Kidney epithelial cell (primary cell): Measurements from ENCODE around the gene WBP2NL. TPM values are rescaled to one million over a fixed set of nuclear protein-coding genes. Genes with fewer than 3 reads are reported as not detected.

Experiments
- DNase-seq: peaks from one replicate; pipeline ENCODE4 v3.0.0-alpha.2; 2010; ENCODE audit warnings: low read depth
- H3K27me3 ChIP-seq: 2 replicates; pipeline ENCODE4 v1.6.0; 2011; ENCODE audit warnings: low read length; ENCODE audit not compliant: control insufficient read depth, insufficient read depth
- H3K36me3 ChIP-seq: 2 replicates; pipeline ENCODE4 v1.5.1; 2011; ENCODE audit warnings: low read length; ENCODE audit not compliant: control insufficient read depth, insufficient read depth
- H3K4me3 ChIP-seq: 2 replicates; pipeline ENCODE4 v1.5.1; 2011; ENCODE audit warnings: low read depth, mild to moderate bottlenecking, control low read depth, low read length
- total RNA-seq: library from RNA; depleted of rRNA; stranded (reverse); fragments of >200 nt; gene quantifications from 2 replicates; pipeline ENCODE4 v1.2.3, GENCODE V29; 2015
- TF ChIP-seq, protein P1 (sequence below): IDR thresholded peaks from 2 replicates; pipeline ENCODE4 v1.5.1; 2011; ENCODE audit warnings: mild to moderate bottlenecking, moderate library complexity, low read length, control low read depth, inconsistent platforms; ENCODE audit not compliant: insufficient read depth, poor library complexity, severe bottlenecking

WBP2NL gene
- total RNA-seq, 1 donor from 2014 or later, result 2.6 TPM

DNA sequence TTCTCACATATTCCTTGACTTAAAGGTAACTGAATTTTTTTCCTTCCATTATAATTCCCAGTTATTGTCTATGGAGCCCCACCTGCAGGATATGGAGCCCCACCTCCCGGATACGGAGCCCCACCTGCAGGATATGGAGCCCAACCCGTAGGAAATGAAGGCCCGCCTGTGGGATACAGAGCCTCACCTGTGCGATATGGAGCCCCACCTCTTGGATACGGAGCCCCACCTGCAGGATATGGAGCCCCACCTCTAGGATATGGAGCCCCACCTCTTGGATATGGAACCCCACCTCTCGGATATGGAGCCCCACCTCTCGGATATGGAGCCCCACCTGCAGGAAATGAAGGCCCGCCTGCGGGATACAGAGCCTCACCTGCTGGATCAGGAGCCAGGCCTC, 28.1 kb downstream of the WBP2NL start:
- Histone ChIP-seq H3K36me3 (no peaks in the 10 kb centered on the region), H3K27me3 (no peaks in the 10 kb centered on the region), H3K4me3 (no peak overlapping the region)
- TF ChIP-seq, protein P1, sequence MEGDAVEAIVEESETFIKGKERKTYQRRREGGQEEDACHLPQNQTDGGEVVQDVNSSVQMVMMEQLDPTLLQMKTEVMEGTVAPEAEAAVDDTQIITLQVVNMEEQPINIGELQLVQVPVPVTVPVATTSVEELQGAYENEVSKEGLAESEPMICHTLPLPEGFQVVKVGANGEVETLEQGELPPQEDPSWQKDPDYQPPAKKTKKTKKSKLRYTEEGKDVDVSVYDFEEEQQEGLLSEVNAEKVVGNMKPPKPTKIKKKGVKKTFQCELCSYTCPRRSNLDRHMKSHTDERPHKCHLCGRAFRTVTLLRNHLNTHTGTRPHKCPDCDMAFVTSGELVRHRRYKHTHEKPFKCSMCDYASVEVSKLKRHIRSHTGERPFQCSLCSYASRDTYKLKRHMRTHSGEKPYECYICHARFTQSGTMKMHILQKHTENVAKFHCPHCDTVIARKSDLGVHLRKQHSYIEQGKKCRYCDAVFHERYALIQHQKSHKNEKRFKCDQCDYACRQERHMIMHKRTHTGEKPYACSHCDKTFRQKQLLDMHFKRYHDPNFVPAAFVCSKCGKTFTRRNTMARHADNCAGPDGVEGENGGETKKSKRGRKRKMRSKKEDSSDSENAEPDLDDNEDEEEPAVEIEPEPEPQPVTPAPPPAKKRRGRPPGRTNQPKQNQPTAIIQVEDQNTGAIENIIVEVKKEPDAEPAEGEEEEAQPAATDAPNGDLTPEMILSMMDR, result no peak
- no peak for DNase-seq

DNA sequence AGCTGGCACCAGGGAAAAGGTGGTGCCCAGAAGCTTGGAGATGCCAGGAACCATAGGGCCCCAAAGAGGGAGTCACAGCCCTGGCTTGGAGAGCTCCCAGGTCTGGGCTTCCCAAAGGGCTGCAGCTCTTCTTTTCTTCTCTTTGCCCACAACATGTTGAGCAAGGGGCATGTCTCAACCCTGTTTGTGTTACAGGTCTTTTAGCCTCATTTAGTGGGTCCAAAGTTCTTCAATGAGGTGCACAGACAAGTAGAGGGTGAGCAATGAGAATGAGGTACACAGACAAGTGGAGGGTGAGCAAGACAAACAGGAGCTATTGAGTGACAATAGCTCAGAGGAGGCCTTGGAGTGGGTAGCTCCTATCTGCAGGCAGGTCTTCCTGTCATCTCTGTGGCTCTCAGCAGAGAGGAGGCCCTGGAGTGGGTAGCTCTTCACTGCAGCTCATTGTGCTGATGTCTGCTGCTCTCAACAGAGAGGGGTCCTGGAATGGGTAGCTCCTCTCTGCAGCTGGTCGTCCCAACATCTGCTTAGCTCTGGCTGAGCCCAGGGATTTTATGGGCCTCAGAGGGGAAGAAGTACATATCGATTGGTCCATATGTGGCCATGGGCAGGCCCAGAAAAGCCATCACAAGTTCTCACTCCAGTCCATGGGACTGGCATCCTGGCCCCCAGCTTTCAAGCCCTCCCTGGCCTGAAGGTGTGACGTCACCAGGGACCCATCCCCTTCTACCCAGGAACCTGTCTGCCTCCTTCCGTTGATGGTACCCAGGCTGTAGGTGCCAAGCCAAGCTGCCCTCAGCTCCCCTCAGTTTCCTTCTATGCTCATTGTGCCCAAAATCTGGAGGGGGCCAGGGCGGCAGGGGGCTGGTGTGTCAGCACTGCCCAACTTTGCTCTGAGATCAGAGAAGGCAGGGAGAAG, 34.9 kb downstream of the WBP2NL start:
- no peak for DNase-seq
- H3K4me3 ChIP-seq, result no peak overlapping the region
- no peaks in the 10 kb centered on the region for H3K27me3 ChIP-seq
- TF ChIP-seq, protein P1, result no peak
- no peaks in the 10 kb centered on the region for H3K36me3 ChIP-seq

DNA sequence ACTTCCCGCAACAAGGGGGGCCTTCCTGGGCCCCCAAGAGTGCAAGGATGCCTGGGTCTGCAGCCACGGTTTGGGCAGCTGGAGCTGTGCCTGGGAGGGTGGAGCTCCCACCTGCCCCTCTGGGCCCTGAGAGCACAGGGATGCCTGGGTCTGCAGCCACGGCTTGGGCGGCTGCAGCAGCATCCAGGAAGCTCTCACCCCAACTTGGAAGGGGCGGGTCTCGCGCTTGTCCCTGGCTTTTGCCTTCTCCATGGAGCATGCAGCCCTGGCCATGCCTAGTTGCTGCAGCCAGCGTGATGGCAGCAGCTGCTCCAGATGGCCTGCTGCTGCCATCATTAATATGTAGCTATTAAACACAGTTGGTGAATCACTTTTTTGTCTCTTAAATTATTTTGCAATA, 36.7 kb downstream of the WBP2NL start:
- no peak for DNase-seq
- Histone ChIP-seq H3K27me3 (no peaks in the 10 kb centered on the region), H3K36me3 (no peaks in the 10 kb centered on the region), H3K4me3 (no peak overlapping the region)
- TF ChIP-seq, protein P1, result no peak

DNA sequence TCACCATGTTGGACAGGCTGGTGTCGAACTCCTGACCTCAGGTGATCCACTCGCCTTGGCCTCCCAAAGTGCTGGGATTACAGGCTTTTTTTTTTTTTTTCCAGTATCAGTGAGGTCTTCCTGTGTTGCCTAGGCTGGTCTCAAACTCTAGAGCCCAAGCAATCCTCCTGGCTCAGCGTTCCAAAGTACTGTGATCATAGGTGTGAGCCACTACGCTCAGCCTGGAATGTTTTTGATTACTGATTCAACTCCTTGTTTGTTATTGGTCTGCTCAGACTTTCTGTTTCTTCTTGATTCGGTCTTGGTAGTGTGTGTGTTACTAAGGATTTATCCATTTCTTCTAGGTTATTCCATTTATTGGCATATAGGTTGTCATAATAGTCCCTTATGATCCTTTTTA, 40.7 kb downstream of the WBP2NL start:
- H3K36me3 ChIP-seq, result no peaks in the 10 kb centered on the region
- TF ChIP-seq, protein P1, result no peak
- no peak for DNase-seq
- H3K4me3 ChIP-seq, result no peak overlapping the region
- H3K27me3 ChIP-seq, result no peaks in the 10 kb centered on the region

DNA sequence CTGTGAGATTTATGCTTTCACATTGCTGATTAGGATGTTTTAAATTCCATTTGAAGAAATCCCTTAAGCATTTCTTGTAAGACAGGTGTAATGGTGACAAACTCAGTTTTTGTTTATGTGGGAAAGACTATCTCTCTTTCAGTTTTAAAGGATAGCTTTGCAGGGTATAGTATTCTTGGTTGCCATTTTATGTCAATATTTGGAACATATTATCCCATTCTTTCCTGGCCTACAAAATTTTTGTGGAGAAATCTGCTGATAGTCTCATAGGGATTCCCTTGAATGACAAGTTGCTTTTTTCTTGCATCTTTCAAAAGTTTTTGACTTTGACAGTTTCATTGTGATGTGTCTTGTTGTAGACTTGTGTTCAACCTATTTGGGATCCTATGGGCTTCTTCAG, 43.2 kb downstream of the WBP2NL start:
- no peaks in the 10 kb centered on the region for H3K36me3 ChIP-seq
- TF ChIP-seq, protein P1, result no peak
- H3K27me3 ChIP-seq, result no peaks in the 10 kb centered on the region
- DNase-seq, result no peak
- H3K4me3 ChIP-seq, result no peak overlapping the region

DNA sequence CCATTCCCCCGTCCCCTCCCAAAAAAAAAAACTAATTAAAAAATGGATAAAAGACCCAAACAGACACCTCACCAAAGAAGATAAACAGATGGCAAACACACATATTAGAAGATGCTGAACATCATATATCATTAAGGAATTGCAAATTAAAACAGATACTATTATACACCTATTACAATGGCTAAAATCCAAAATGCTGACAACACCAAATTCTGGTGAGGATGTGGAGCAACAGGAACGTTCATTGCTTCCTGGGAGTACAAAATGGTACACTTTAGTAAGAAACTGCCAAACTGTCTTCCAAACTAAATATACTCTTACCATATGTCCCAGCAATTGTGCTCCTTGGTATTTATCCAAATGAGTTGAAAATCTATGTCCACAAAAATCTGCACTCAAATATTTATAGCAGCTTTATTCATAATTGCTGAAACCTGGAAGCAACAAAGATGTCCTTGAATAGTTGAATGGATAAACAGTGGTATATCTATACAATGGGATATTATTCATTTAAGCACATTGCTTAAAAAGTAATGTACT, 52.1 kb downstream of the WBP2NL start:
- Histone ChIP-seq H3K4me3 (no peak overlapping the region), H3K36me3 (no peaks in the 10 kb centered on the region), H3K27me3 (no peaks in the 10 kb centered on the region)
- TF ChIP-seq, protein P1, result no peak
- no peak for DNase-seq
